Sigmoid colon (tissue), 7 donors: Measurements from ENCODE around the gene ZNF485. TPM values are rescaled to one million over a fixed set of nuclear protein-coding genes. Genes with fewer than 3 reads are reported as not detected.

Experiments
- DNase-seq: peaks from one replicate; pipeline ENCODE4 v3.0.0-alpha.2; 2019
- H3K27ac ChIP-seq, 4 donors: fragments of 200-600 bp; sonication (generic); one replicate each; pipeline ENCODE4 v1.5.1; 2016 to 2019; ENCODE audit warnings: mild to moderate bottlenecking in 1 of 4
- H3K27me3 ChIP-seq, 3 donors: fragments of 200-600 bp; sonication (generic); one replicate each; pipeline ENCODE4 v1.5.1; 2019; ENCODE audit warnings: mild to moderate bottlenecking in 1 of 3
- H3K36me3 ChIP-seq, 4 donors: fragments of 200-600 bp; sonication (generic); one replicate each; pipeline ENCODE4 v1.5.1; 2016 to 2019
- H3K4me1 ChIP-seq, 4 donors: fragments of 200-600 bp; sonication (generic); one replicate each; pipeline ENCODE4 v1.5.1; 2017 to 2019
- H3K4me3 ChIP-seq, 4 donors: fragments of 200-600 bp; sonication (generic); one replicate each; pipeline ENCODE4 v1.5.1; 2017 to 2019; ENCODE audit warnings: mild to moderate bottlenecking in 2 of 4, moderate library complexity in 1 of 4
- H3K9me3 ChIP-seq, 4 donors: fragments of 200-600 bp in 3 of 4; sonication (generic) in 3 of 4; one replicate each; pipeline versions ENCODE4 v1.5.1 to v1.6.1; 2013 to 2019
- CTCF ChIP-seq, 4 experiments: fragments of 450-650 bp in 3 of 4; fragments of 200-600 bp in 1 of 4; IDR thresholded peaks; one replicate each; pipeline ENCODE4 v1.5.1; 2016 to 2019; ENCODE audit warnings: antibody characterized with exemption in 4 of 4, mild to moderate bottlenecking in 3 of 4, moderate library complexity in 2 of 4
- EP300 ChIP-seq, 4 donors: sonication (generic); formaldehyde crosslinking; IDR thresholded peaks; one replicate each; pipeline ENCODE4 v1.6.1; 2017; ENCODE audit warnings: antibody characterized with exemption in 4 of 4
- POLR2A ChIP-seq, 2 donors: fragments of 450-650 bp; IDR thresholded peaks; one replicate each; pipeline ENCODE4 v1.6.1; 2016; ENCODE audit warnings: antibody characterized with exemption in 2 of 2, mild to moderate bottlenecking in 2 of 2, moderate library complexity in 2 of 2
- POLR2AphosphoS5 ChIP-seq, 4 donors: sonication (generic); formaldehyde crosslinking; IDR thresholded peaks; one replicate each; pipeline ENCODE4 v1.6.1; 2017; ENCODE audit warnings: antibody characterized with exemption in 4 of 4
- WGBS, 2 donors: extraction: QIAGEN DNeasy Blood & Tissue Kit; methylation state at CpG; one replicate each; pipeline ENCODE4 v1.1.7; 2013; 5-methylcytosine and 5-hydroxymethylcytosine counted together
- intact Hi-C: fragments of 100-400 bp; cut with DNase I; formaldehyde crosslinking; loops from one replicate; pipeline ENCODE4 v1.15.1; 2023
- polyA plus RNA-seq, 3 donors: library from polyadenylated mRNA; stranded (reverse); fragments of 200-250 nt; gene quantifications; one replicate each; pipeline ENCODE4 v1.2.3, GENCODE V29; 2013
- total RNA-seq, 4 donors: library from RNA; depleted of rRNA; stranded (reverse); fragments of >200 nt; gene quantifications; one replicate each; pipeline ENCODE4 v1.1.0, GENCODE V29; 2016
- donor health status: healthy with polysubstance abuse.
- donor health status: Bipolar disorder and iron deficiency.
- donor health status: healthy.

ZNF485 gene
- total and polyA plus RNA-seq, 7 donors = 0.46 to 3.8 (median 2.5) TPM

GRCh38 chr10:43653746-43654145, 47.5 kb downstream of the ZNF485 start:
- DNase-seq = no peak
- no peak for TF ChIP-seq POLR2AphosphoS5 (IDR thresholded peaks at IDR 0.05)
- TF ChIP-seq POLR2A (IDR thresholded peaks at IDR 0.05) = no peak
- TF ChIP-seq CTCF (IDR thresholded peaks at IDR 0.05) = no peak
- no peak for TF ChIP-seq EP300 (IDR thresholded peaks at IDR 0.05)
- Histone ChIP-seq H3K4me3 (no peak overlapping the region), H3K27me3 (no peaks in the 10 kb centered on the region), H3K36me3 (no peaks in the 10 kb centered on the region), H3K9me3 (no peaks in the 10 kb centered on the region), H3K27ac (no peak overlapping the region), H3K4me1 (peaks cover 0 to 9% (median 2%) of the 10 kb centered on the region in 4 donors)
- intact Hi-C loops = no loop called here
- 61 to 81% methylated on average over 2 of the region's 2 CpGs for WGBS, 2 donors

GRCh38 chr10:43655311-43655710, 49.1 kb downstream of the ZNF485 start:
- intact Hi-C loops = no loop called here
- 56 to 79% methylated on average over 8 of the region's 8 CpGs for WGBS, 2 donors
- TF ChIP-seq POLR2A (IDR thresholded peaks at IDR 0.05) (no peak), EP300 (IDR thresholded peaks at IDR 0.05) (no peak), CTCF (IDR thresholded peaks at IDR 0.05) (no peak), POLR2AphosphoS5 (IDR thresholded peaks at IDR 0.05) (no peak)
- H3K9me3 ChIP-seq = no peaks in the 10 kb centered on the region
- no peaks in the 10 kb centered on the region for H3K4me1 ChIP-seq
- H3K36me3 ChIP-seq = no peaks in the 10 kb centered on the region
- no peaks in the 10 kb centered on the region for H3K27me3 ChIP-seq
- DNase-seq = no peak
- no peak overlapping the region for H3K4me3 ChIP-seq
- no peak overlapping the region for H3K27ac ChIP-seq

- H3K4me1 ChIP-seq = no peaks in the 10 kb centered on the region
- no peak for TF ChIP-seq CTCF (IDR thresholded peaks at IDR 0.05)
- TF ChIP-seq POLR2A (IDR thresholded peaks at IDR 0.05) = no peak
- TF ChIP-seq EP300 (IDR thresholded peaks at IDR 0.05) = no peak
- no peak for TF ChIP-seq POLR2AphosphoS5 (IDR thresholded peaks at IDR 0.05)
- WGBS, 2 donors = 79 to 85% methylated on average over 8 of the region's 8 CpGs
- no peaks in the 10 kb centered on the region for H3K27me3 ChIP-seq
- DNase-seq = no peak
- intact Hi-C loops = no loop called here
- H3K4me3 ChIP-seq = no peak overlapping the region
- H3K27ac ChIP-seq = no peak overlapping the region
- no peaks in the 10 kb centered on the region for H3K36me3 ChIP-seq
- H3K9me3 ChIP-seq = no peaks in the 10 kb centered on the region
Measured at GRCh38 chr10:43658227-43658626, 52.0 kb downstream of the ZNF485 start.

GRCh38 chr10:43665054-43665453, 58.8 kb downstream of the ZNF485 start:
- H3K4me1 ChIP-seq = peaks cover 0 to 10% (median 2%) of the 10 kb centered on the region in 4 donors
- H3K9me3 ChIP-seq = no peaks in the 10 kb centered on the region
- H3K36me3 ChIP-seq = no peaks in the 10 kb centered on the region
- WGBS, 2 donors = 50 to 52% methylated on average over 3 of the region's 3 CpGs
- TF ChIP-seq EP300 (IDR thresholded peaks at IDR 0.05) = no peak
- no peak for TF ChIP-seq POLR2A (IDR thresholded peaks at IDR 0.05)
- TF ChIP-seq CTCF (IDR thresholded peaks at IDR 0.05) = no peak
- TF ChIP-seq POLR2AphosphoS5 (IDR thresholded peaks at IDR 0.05) = no peak
- no peak for DNase-seq
- intact Hi-C loops = no loop called here
- H3K27me3 ChIP-seq = peaks cover 0 to 18% (median 10%) of the 10 kb centered on the region in 3 donors
- H3K4me3 ChIP-seq = no peak overlapping the region
- H3K27ac ChIP-seq = no peak overlapping the region

GRCh38 chr10:43666552-43666951, 60.3 kb downstream of the ZNF485 start:
- H3K27ac ChIP-seq = no peak overlapping the region
- peaks cover 0 to 10% (median 3%) of the 10 kb centered on the region in 4 donors for H3K4me1 ChIP-seq
- no peaks in the 10 kb centered on the region for H3K36me3 ChIP-seq
- TF ChIP-seq EP300 (IDR thresholded peaks at IDR 0.05) (no peak), CTCF (IDR thresholded peaks at IDR 0.05) (no peak), POLR2A (IDR thresholded peaks at IDR 0.05) (no peak), POLR2AphosphoS5 (IDR thresholded peaks at IDR 0.05) (no peak)
- H3K9me3 ChIP-seq = no peaks in the 10 kb centered on the region
- WGBS, 2 donors = 60 to 81% methylated on average over 9 of the region's 9 CpGs
- intact Hi-C loops = no loop called here
- DNase-seq = no peak
- no peak overlapping the region for H3K4me3 ChIP-seq
- peaks cover 0 to 22% (median 10%) of the 10 kb centered on the region in 3 donors for H3K27me3 ChIP-seq
